ENCODE data around the gene PRIM2.
"Not testable (repeated sequence)": the region's sequence is repeated elsewhere in the genome, so short reads cannot be mapped to it uniquely, and the experiment has no call there.

GRCh38 chr6:57601105-57601504 is 283.7 kb downstream of the PRIM2 start:
- TF ChIP-seq YY1 (IDR thresholded peaks at IDR 0.05; ENCODE audit: insufficient read depth, insufficient read length); ZNF274 (IDR thresholded peaks at IDR 0.05; ENCODE audit: low read depth, low read length); SUZ12 (IDR thresholded peaks at IDR 0.05; ENCODE audit: extremely low read depth, insufficient read depth, insufficient read length): not testable (repeated sequence)

Data from NT2/D1 (cell line).